K562 (cell line): ENCODE data around the gene HTR2A. TPM values are rescaled to one million over a fixed set of nuclear protein-coding genes. Genes with fewer than 3 reads are reported as not detected.

ENCODE experiments used
- ATAC-seq: fragments of 200-7000 bp; cut with Tn5 transposase; 3 replicates; pipeline ENCODE4 v1.9.1; 2020; ENCODE audit warnings: moderate library complexity
- BruUV-seq: library from RNA; stranded (reverse); fragments of 400-500 nt; replicated peaks from 2 replicates; lab custom pipeline; 2021; lab: Mats Ljungman, UMichigan
- CTCF ChIA-PET: fragments of 300-600 bp; formaldehyde crosslinking; extraction: SDS; loops from one replicate; lab custom pipeline; 2021; ENCODE audit warnings: low intra/inter-chr PET ratio; lab: Yijun Ruan, JAX
- POLR2A ChIA-PET: fragments of 300-600, 350-650 bp; sonication (Branson Sonifier 250); formaldehyde crosslinking; extraction: SDS; loops from one replicate; lab custom pipeline; 2021; ENCODE audit warnings: antibody characterized with exemption, inconsistent platforms; lab: Yijun Ruan, JAX
- DNase-seq, 4 experiments: peaks; one replicate each; pipeline versions ENCODE4 v3.0.0 to v3.0.0-alpha.2; 2011 to 2018; ENCODE audit warnings: low spot score in 3 of 4, mixed read lengths in 3 of 4; ENCODE audit errors: extremely low read depth in 1 of 4
- FAIRE-seq: peaks from 2 replicates; lab custom pipeline; 2011; peaks lifted over from hg19 to GRCh38; lab: Jason Lieb, UNC
- H2AFZ ChIP-seq: 2 replicates; pipeline ENCODE4 v1.6.0; 2011; ENCODE audit warnings: low read depth, low read length, control low read depth, inconsistent platforms
- H3K27ac ChIP-seq: fragments of 200-600 bp; 3 replicates; pipeline ENCODE4 v1.8.0; 2011; ENCODE audit warnings: low read depth, mild to moderate bottlenecking, control low read depth, inconsistent platforms, low read length, moderate library complexity, mixed read lengths; ENCODE audit errors: extremely low read depth
- H3K27me3 ChIP-seq, 2 experiments: fragments of 300-600 bp in 1 of 2; 2 replicates in 1 of 2; 3 replicates in 1 of 2; pipeline versions ENCODE4 v1.6.0 to v1.8.0; 2011; ENCODE audit warnings: inconsistent platforms in 2 of 2, low read length in 2 of 2, mild to moderate bottlenecking in 1 of 2, mixed read lengths in 1 of 2, moderate library complexity in 1 of 2; ENCODE audit not compliant: control insufficient read depth in 2 of 2, insufficient read depth in 2 of 2
- H3K36me3 ChIP-seq: fragments of 300-600 bp; 3 replicates; pipeline ENCODE4 v1.8.0; 2011; ENCODE audit warnings: mild to moderate bottlenecking, low read length, inconsistent platforms; ENCODE audit not compliant: control insufficient read depth, insufficient read depth
- H3K4me1 ChIP-seq, 2 experiments: fragments of 200-600 bp in 1 of 2; replicated peaks in 1 of 2; 2 replicates in 1 of 2; 3 replicates in 1 of 2; pipeline versions ENCODE4 v1.5.1 to v1.8.0; 2011; ENCODE audit warnings: inconsistent platforms in 2 of 2, low read length in 2 of 2, mild to moderate bottlenecking in 1 of 2, mixed read lengths in 1 of 2, moderate library complexity in 1 of 2; ENCODE audit not compliant: control insufficient read depth in 2 of 2, insufficient read depth in 2 of 2
- H3K4me2 ChIP-seq: 2 replicates; pipeline ENCODE4 v1.6.1; 2011; ENCODE audit warnings: low read length, control low read depth, inconsistent platforms, mixed read lengths; ENCODE audit not compliant: insufficient read depth
- H3K4me3 ChIP-seq: fragments of 200-600 bp; sonication (generic), shearing (Covaris generic); 2 replicates; pipeline ENCODE4 v1.5.1; 2016; ENCODE audit warnings: control low read depth, inconsistent platforms
- H3K79me2 ChIP-seq: fragments of 200-600 bp; 3 replicates; pipeline ENCODE4 v1.8.0; 2011; ENCODE audit warnings: low read length, inconsistent platforms; ENCODE audit not compliant: control insufficient read depth, insufficient read depth
- H3K9ac ChIP-seq, 2 experiments: 2 replicates each; pipeline versions ENCODE4 v1.6.0 to v1.6.1; 2011; ENCODE audit warnings: low read depth in 2 of 2, low read length in 2 of 2, control low read depth in 1 of 2, inconsistent platforms in 1 of 2, mild to moderate bottlenecking in 1 of 2, mixed read lengths in 1 of 2; ENCODE audit not compliant: insufficient read depth in 1 of 2
- H3K9me1 ChIP-seq: one replicate; pipeline ENCODE4 v1.6.0; 2011; ENCODE audit warnings: inconsistent platforms, mild to moderate bottlenecking, low read length, moderate library complexity; ENCODE audit not compliant: control insufficient read depth, insufficient read depth
- H3K9me3 ChIP-seq: replicated peaks from 2 replicates; pipeline ENCODE4 v1.5.1; 2011; ENCODE audit warnings: low read depth, low read length, inconsistent platforms; ENCODE audit not compliant: control insufficient read depth, insufficient read depth
- H4K20me1 ChIP-seq: replicated peaks from 2 replicates; pipeline ENCODE4 v1.6.1; 2011; ENCODE audit warnings: low read length, inconsistent platforms, mixed read lengths; ENCODE audit not compliant: control insufficient read depth, insufficient read depth
- CREB1 ChIP-seq, 2 experiments: sonication (generic) in 1 of 2; formaldehyde crosslinking in 1 of 2; IDR thresholded peaks; 2 replicates each; pipeline versions ENCODE4 v1.6.1 to v1.8.0; 2012 to 2022; ENCODE audit warnings: inconsistent platforms in 1 of 2, mild to moderate bottlenecking in 1 of 2, missing genetic modification reagents in 1 of 2, moderate library complexity in 1 of 2
- DACH1 ChIP-seq: fragments of 450-650 bp; IDR thresholded peaks from 2 replicates; pipeline ENCODE4 v1.6.1; 2018; ENCODE audit not compliant: partially characterized antibody
- GTF2E2 ChIP-seq: fragments of 200-800 bp; sonication (Bioruptor generic); IDR thresholded peaks from 2 replicates; pipeline ENCODE4 v1.6.1; 2016; ENCODE audit warnings: missing genetic modification characterization, missing compliant biosample characterization
- NFIX ChIP-seq: fragments of 250-450 bp; sonication (Bioruptor Pico); IDR thresholded peaks from 2 replicates; pipeline ENCODE4 v1.4.0; 2020; ENCODE audit warnings: low read depth, mild to moderate bottlenecking, moderate library complexity
- PHF20 ChIP-seq: fragments of 450-650 bp; IDR thresholded peaks from 2 replicates; pipeline ENCODE4 v1.6.1; 2018; ENCODE audit not compliant: partially characterized antibody
- SAFB2 ChIP-seq: fragments of 200-400 bp; formaldehyde crosslinking; IDR thresholded peaks from 2 replicates; pipeline ENCODE4 v1.6.1; 2018; ENCODE audit warnings: borderline replicate concordance, low read length, low read depth, moderate library complexity; ENCODE audit not compliant: severe bottlenecking
- SNIP1 ChIP-seq: fragments of 450-650 bp; IDR thresholded peaks from 2 replicates; pipeline ENCODE4 v1.7.1; 2017; ENCODE audit warnings: low read depth, mild to moderate bottlenecking
- WHSC1 ChIP-seq: IDR thresholded peaks from one replicate; pipeline ENCODE4 v1.6.1; 2012; ENCODE audit warnings: low read length, control low read depth, inconsistent platforms
- ZNF124 ChIP-seq: sonication (generic); formaldehyde crosslinking; IDR thresholded peaks from 2 replicates; pipeline ENCODE4 v1.8.1; 2022; ENCODE audit warnings: missing genetic modification reagents
- ZNF133 ChIP-seq: fragments of 250-450 bp; sonication (Bioruptor Pico); IDR thresholded peaks from 2 replicates; pipeline ENCODE4 v1.4.0; 2020; ENCODE audit warnings: mild to moderate bottlenecking
- ZNF197 ChIP-seq: fragments of 200-800 bp; sonication (Bioruptor generic); IDR thresholded peaks from 2 replicates; pipeline ENCODE4 v1.6.1; 2016; ENCODE audit warnings: low read depth, missing genetic modification characterization, missing compliant biosample characterization
- ZNF561 ChIP-seq: fragments of 450-650 bp; formaldehyde crosslinking; conservative IDR thresholded peaks from 2 replicates; pipeline ENCODE4 v1.4.0; 2020; ENCODE audit warnings: mild to moderate bottlenecking, moderate library complexity
- WGBS: fragments of 100-300 bp; shearing (Covaris generic); methylation state at CpG from one replicate; pipeline ENCODE4 v1.1.6; 2016; ENCODE audit warnings: low coverage, mixed read lengths; ENCODE audit not compliant: insufficient coverage; ENCODE audit errors: missing lambda C conversion rate; 5-methylcytosine and 5-hydroxymethylcytosine counted together
- in situ Hi-C: fragments of 300-500 bp; cut with MboI; formaldehyde crosslinking; loops from 4 replicates; pipeline ENCODE4 v1.15.0; 2018; ENCODE audit warnings: inconsistent platforms, mixed read lengths
- intact Hi-C: fragments of 100-400 bp; cut with micrococcal nuclease; formaldehyde crosslinking; loops from 2 replicates; pipeline ENCODE4 v1.14.2; 2022
- polyA plus RNA-seq, 8 experiments: library from polyadenylated mRNA; depleted of rRNA in 4 of 8; stranded (reverse) in 5 of 8; unstranded in 3 of 8; fragments of >200 nt; fragmentation: Nextera tagmentation in 2 of 8; fragmentation: Illumina TruSeq in 1 of 8; extraction: Ambion mirVana in 2 of 8; extraction: Trizol in 1 of 8; gene quantifications; 2 replicates each; pipeline versions ENCODE4 v1.2.1 to v1.2.3, GENCODE V29; 2011 to 2014; ENCODE audit warnings: inconsistent platforms in 1 of 8, missing spikeins in 1 of 8
- total RNA-seq, 7 experiments: library from RNA; depleted of rRNA in 6 of 7; stranded (reverse); fragments of >200 nt in 6 of 7; fragmentation: Illumina TruSeq in 2 of 7; extraction: Trizol in 2 of 7; gene quantifications; 2 replicates each; pipeline versions ENCODE4 v1.2.1 to v1.2.3, GENCODE V29; 2011 to 2021; ENCODE audit warnings: low replicate concordance in 1 of 7
- TF ChIP-seq, protein P1 (sequence below): fragments of 450-650 bp; IDR thresholded peaks from 2 replicates; pipeline ENCODE4 v1.7.1; 2018; ENCODE audit warnings: mild to moderate bottlenecking, low read depth; ENCODE audit not compliant: partially characterized antibody
- TF ChIP-seq, protein P2 (sequence below): IDR thresholded peaks from 2 replicates; pipeline ENCODE4 v1.6.1; 2011; ENCODE audit not compliant: insufficient read length; ENCODE audit errors: extremely low read depth
- TF ChIP-seq, protein P3 (sequence below): fragments of 450-650 bp; formaldehyde crosslinking; IDR thresholded peaks from 2 replicates; pipeline ENCODE4 v1.4.0; 2020; ENCODE audit warnings: mild to moderate bottlenecking, moderate library complexity

HTR2A gene
- total and polyA plus RNA-seq, 9 of the 15 experiments (the other 6 are each of a cell fraction or from before 2014, with no cell fraction given), result not detected

DNA sequence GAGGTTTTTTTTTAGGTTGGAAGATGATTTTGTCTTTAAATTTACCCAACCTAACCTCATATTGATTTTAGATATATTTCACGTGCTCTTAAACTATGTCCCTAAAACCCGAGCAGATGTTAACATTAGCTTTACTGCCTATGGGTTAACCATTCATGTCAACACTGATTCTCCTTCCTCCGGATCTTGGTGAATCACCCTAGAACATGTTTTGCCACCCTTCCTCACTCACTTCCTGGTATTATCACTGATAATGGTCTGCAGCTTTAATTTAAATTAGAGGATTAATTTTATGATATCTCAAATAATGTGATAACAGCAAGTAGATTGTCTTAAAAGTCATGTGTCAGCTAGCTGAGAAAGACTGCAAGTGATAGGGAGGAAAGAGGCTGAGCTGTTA is 31.9 kb downstream of the HTR2A start (continued):
- TF ChIP-seq, protein P1, sequence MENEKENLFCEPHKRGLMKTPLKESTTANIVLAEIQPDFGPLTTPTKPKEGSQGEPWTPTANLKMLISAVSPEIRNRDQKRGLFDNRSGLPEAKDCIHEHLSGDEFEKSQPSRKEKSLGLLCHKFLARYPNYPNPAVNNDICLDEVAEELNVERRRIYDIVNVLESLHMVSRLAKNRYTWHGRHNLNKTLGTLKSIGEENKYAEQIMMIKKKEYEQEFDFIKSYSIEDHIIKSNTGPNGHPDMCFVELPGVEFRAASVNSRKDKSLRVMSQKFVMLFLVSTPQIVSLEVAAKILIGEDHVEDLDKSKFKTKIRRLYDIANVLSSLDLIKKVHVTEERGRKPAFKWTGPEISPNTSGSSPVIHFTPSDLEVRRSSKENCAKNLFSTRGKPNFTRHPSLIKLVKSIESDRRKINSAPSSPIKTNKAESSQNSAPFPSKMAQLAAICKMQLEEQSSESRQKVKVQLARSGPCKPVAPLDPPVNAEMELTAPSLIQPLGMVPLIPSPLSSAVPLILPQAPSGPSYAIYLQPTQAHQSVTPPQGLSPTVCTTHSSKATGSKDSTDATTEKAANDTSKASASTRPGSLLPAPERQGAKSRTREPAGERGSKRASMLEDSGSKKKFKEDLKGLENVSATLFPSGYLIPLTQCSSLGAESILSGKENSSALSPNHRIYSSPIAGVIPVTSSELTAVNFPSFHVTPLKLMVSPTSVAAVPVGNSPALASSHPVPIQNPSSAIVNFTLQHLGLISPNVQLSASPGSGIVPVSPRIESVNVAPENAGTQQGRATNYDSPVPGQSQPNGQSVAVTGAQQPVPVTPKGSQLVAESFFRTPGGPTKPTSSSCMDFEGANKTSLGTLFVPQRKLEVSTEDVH, result no peak
- TF ChIP-seq SNIP1 (no peak), ZNF133 (CRISPR knock-in tag) (no peak), SAFB2 (no peak), PHF20 (no peak)
- TF ChIP-seq, protein P2, sequence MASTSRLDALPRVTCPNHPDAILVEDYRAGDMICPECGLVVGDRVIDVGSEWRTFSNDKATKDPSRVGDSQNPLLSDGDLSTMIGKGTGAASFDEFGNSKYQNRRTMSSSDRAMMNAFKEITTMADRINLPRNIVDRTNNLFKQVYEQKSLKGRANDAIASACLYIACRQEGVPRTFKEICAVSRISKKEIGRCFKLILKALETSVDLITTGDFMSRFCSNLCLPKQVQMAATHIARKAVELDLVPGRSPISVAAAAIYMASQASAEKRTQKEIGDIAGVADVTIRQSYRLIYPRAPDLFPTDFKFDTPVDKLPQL, result no peak

DNA sequence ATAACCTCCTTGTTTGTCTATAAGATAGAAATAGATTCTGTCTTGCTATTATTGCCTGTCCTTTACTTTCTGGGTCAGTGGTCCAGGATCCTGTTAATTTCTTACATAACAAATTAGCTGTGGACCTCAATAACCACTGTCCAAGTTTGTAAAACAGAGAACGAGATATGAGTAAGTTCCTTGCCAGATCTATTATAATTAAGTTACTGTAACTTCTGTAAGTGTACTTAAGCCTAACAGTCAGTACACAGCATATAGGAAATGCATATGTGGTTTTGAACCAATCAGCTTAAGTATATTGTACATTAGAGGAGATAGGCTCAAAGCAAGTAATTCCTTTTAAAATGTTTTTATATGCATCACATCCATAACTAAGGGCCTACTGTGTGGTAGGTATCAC is 34.9 kb downstream of the HTR2A start:
- no peak for FAIRE-seq
- Histone ChIP-seq H3K27ac (no peak overlapping the region), H3K4me1 (no peaks in the 10 kb centered on the region), H3K4me2 (no peak overlapping the region), H4K20me1 (no peaks in the 10 kb centered on the region), H3K4me3 (no peak overlapping the region), H3K9ac (no peak overlapping the region), H3K27me3 (no peaks in the 10 kb centered on the region), H3K79me2 (no peaks in the 10 kb centered on the region), H2AFZ (no peak overlapping the region), H3K36me3 (no peaks in the 10 kb centered on the region), H3K9me3 (no peaks in the 10 kb centered on the region), H3K9me1 (no peaks in the 10 kb centered on the region)
- no peak for ATAC-seq
- BruUV-seq, result no TSS peak
- no peak for DNase-seq
- in situ Hi-C loops (no loop called here), intact Hi-C loops (no loop called here)
- ChIA-PET CTCF (no interaction called here), POLR2A (no interaction called here)
- WGBS, result 0% methylated on average over 1 of the region's 1 CpG
- TF ChIP-seq ZNF561 (CRISPR knock-in tag) (no peak), NFIX (CRISPR knock-in tag) (no peak), DACH1 (no peak), GTF2E2 (tag) (no peak), ZNF197 (CRISPR knock-in tag) (no peak), ZNF124 (CRISPR knock-in tag) (no peak), WHSC1 (no peak), CREB1 (IDR thresholded peaks at IDR 0.05) (no peak), CREB1 (CRISPR knock-in tag; IDR thresholded peaks at IDR 0.05) (no peak)
- TF ChIP-seq, protein P3, sequence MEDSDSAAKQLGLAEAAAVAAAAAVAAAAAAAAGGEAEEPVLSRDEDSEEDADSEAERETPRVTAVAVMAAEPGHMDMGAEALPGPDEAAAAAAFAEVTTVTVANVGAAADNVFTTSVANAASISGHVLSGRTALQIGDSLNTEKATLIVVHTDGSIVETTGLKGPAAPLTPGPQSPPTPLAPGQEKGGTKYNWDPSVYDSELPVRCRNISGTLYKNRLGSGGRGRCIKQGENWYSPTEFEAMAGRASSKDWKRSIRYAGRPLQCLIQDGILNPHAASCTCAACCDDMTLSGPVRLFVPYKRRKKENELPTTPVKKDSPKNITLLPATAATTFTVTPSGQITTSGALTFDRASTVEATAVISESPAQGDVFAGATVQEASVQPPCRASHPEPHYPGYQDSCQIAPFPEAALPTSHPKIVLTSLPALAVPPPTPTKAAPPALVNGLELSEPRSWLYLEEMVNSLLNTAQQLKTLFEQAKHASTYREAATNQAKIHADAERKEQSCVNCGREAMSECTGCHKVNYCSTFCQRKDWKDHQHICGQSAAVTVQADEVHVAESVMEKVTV, result no peak
